GM18909 (cell line): Measurements from ENCODE around the gene RARB.
A peak's percentile ranks its signal among the peaks of the same experiment; 100 is the strongest.

Experiments
- ATAC-seq: cut with Tn5 transposase; IDR thresholded peaks from one replicate; pipeline ENCODE4 v1.9.1; 2021; ENCODE audit warnings: mild to moderate bottlenecking; ENCODE audit not compliant: unreplicated experiment, poor library complexity

Gene RARB

GRCh38 chr3:25427942-25428788, at the start of gene RARB:
RARB (plus strand) TSS chr3:25428263; CDS start chr3:25428732, 469 bp downstream.
- ATAC-seq: peak; percentile 82

GRCh38 chr3:25378786-25379311, 49.2 kb upstream of the RARB start:
- no peak for ATAC-seq

- ATAC-seq: no peak
Measured at GRCh38 chr3:25380222-25380739, 47.8 kb upstream of the RARB start.

GRCh38 chr3:25381083-25381482, 47.0 kb upstream of the RARB start:
- no peak for ATAC-seq

GRCh38 chr3:25384471-25384870, 43.6 kb upstream of the RARB start:
- ATAC-seq: no peak

- ATAC-seq: no peak
Measured at GRCh38 chr3:25385807-25386460, 42.1 kb upstream of the RARB start.

GRCh38 chr3:25386686-25387255, 41.3 kb upstream of the RARB start:
- ATAC-seq: no peak

- no peak for ATAC-seq
Measured at GRCh38 chr3:25390605-25391004, 37.5 kb upstream of the RARB start.

GRCh38 chr3:25396251-25396650, 31.8 kb upstream of the RARB start:
- ATAC-seq: no peak

- ATAC-seq: no peak
Measured at GRCh38 chr3:25396686-25397085, 31.4 kb upstream of the RARB start.

- no peak for ATAC-seq
Measured at GRCh38 chr3:25397150-25397549, 30.9 kb upstream of the RARB start.

- no peak for ATAC-seq
Measured at GRCh38 chr3:25400587-25400986, 27.5 kb upstream of the RARB start.

GRCh38 chr3:25403968-25404367, 24.1 kb upstream of the RARB start:
- no peak for ATAC-seq

GRCh38 chr3:25404569-25404968, 23.5 kb upstream of the RARB start:
- no peak for ATAC-seq

- ATAC-seq: no peak
Measured at GRCh38 chr3:25405335-25405734, 22.7 kb upstream of the RARB start.

GRCh38 chr3:25410703-25411102, 17.4 kb upstream of the RARB start:
- no peak for ATAC-seq

- no peak for ATAC-seq
Measured at GRCh38 chr3:25412269-25412668, 15.8 kb upstream of the RARB start.

- no peak for ATAC-seq
Measured at GRCh38 chr3:25416176-25416575, 11.9 kb upstream of the RARB start.

- no peak for ATAC-seq
Measured at GRCh38 chr3:25418596-25418995, 9.5 kb upstream of the RARB start.

- ATAC-seq: no peak
Measured at GRCh38 chr3:25419251-25419650, 8.8 kb upstream of the RARB start.

GRCh38 chr3:25420147-25420546, 7.9 kb upstream of the RARB start:
- no peak for ATAC-seq
